HUES6 (cell line): ENCODE data around the gene CFAP61.

Source experiments
- H3K27ac ChIP-seq: 2 replicates; pipeline ENCODE4 v1.7.0; 2013; ENCODE audit warnings: low read depth, mild to moderate bottlenecking, low read length, inconsistent platforms
- H3K27me3 ChIP-seq: 2 replicates; pipeline ENCODE4 v1.6.1; 2013; ENCODE audit warnings: low read length; ENCODE audit not compliant: control insufficient read depth, insufficient read depth
- H3K36me3 ChIP-seq: 2 replicates; pipeline ENCODE4 v1.6.1; 2013; ENCODE audit warnings: low read length; ENCODE audit not compliant: control insufficient read depth, insufficient read depth
- H3K4me1 ChIP-seq: 2 replicates; pipeline ENCODE4 v1.6.1; 2013; ENCODE audit warnings: low read length; ENCODE audit not compliant: control insufficient read depth, insufficient read depth
- H3K4me3 ChIP-seq: 2 replicates; pipeline ENCODE4 v1.5.1; 2013; ENCODE audit warnings: low read depth, low read length
- H3K9ac ChIP-seq: one replicate; pipeline ENCODE4 v1.6.1; 2013; ENCODE audit warnings: mild to moderate bottlenecking, low read length
- H3K9me3 ChIP-seq: 2 replicates; pipeline ENCODE4 v1.6.1; 2013; ENCODE audit warnings: low read depth, low read length; ENCODE audit not compliant: control insufficient read depth, insufficient read depth

Gene CFAP61

DNA sequence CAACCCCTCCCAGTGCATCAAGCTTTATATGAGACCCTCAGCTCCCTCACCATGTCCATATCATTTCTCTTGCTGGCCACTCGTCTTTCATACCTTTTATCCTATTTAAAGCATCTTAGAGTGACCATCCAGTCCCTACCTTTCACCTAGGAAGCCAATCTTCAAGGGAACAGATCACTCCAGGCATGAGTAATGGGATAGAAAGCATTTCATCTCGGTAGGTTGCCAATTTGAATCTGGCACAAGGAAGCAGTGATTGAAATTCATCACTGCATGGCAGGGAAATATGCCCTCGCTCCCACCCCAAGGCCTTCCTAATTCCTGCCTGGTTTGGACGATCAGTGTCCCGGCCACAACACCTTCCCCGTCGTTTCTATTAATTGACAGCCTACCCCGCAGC, 150.4 kb downstream of the CFAP61 start:
- H3K4me1 ChIP-seq, result peaks cover 9% of the 10 kb centered on the region
- no peaks in the 10 kb centered on the region for H3K27me3 ChIP-seq
- no peaks in the 10 kb centered on the region for H3K36me3 ChIP-seq
- no peak overlapping the region for H3K9ac ChIP-seq
- H3K27ac ChIP-seq, result no peak overlapping the region
- H3K9me3 ChIP-seq, result no peaks in the 10 kb centered on the region
- H3K4me3 ChIP-seq, result no peak overlapping the region

DNA sequence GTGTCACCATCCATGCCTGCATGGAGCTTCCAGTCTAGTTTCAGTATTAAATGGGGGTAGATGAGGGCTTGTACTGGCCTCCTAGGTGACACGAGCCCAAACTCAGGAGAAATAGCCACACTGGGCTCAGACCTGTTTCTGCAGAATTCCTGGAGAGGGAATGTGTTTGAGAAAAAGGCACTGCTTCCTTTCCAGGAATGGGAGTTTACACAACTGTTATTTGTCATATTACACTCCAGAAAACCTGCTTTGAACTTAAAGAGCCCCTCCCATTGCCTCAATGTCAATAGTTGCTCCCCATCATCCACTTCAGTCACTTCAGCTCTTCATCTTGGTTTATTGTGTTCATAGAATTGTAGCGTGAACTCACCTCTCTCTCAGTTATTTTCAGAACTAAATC, 151.5 kb downstream of the CFAP61 start:
- Histone ChIP-seq H3K9me3 (no peaks in the 10 kb centered on the region), H3K9ac (no peak overlapping the region), H3K27me3 (no peaks in the 10 kb centered on the region), H3K27ac (no peak overlapping the region), H3K4me3 (no peak overlapping the region), H3K36me3 (no peaks in the 10 kb centered on the region), H3K4me1 (peaks cover 9% of the 10 kb centered on the region)

DNA sequence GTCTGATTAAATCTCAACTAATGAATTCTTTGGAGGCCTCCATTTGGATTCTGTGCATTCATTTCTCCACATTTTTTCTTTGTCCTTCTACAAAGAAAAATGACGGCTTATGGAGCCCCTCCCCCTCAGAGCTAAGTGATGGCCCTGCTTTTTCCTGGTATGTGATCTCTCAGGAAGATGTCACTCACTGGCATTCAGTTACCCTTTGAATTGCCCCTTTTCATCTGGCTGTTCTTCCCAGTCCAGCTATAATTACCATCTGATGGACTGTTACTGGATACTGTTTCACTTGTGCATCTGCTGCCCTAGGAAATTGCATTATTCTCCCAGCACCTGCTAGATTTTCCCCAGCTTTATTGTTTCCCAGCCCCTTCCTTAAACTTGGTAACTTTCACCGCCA, 151.9 kb downstream of the CFAP61 start:
- Histone ChIP-seq H3K4me3 (no peak overlapping the region), H3K27me3 (no peaks in the 10 kb centered on the region), H3K4me1 (peaks cover 9% of the 10 kb centered on the region), H3K27ac (no peak overlapping the region), H3K36me3 (no peaks in the 10 kb centered on the region), H3K9ac (no peak overlapping the region), H3K9me3 (no peaks in the 10 kb centered on the region)

DNA sequence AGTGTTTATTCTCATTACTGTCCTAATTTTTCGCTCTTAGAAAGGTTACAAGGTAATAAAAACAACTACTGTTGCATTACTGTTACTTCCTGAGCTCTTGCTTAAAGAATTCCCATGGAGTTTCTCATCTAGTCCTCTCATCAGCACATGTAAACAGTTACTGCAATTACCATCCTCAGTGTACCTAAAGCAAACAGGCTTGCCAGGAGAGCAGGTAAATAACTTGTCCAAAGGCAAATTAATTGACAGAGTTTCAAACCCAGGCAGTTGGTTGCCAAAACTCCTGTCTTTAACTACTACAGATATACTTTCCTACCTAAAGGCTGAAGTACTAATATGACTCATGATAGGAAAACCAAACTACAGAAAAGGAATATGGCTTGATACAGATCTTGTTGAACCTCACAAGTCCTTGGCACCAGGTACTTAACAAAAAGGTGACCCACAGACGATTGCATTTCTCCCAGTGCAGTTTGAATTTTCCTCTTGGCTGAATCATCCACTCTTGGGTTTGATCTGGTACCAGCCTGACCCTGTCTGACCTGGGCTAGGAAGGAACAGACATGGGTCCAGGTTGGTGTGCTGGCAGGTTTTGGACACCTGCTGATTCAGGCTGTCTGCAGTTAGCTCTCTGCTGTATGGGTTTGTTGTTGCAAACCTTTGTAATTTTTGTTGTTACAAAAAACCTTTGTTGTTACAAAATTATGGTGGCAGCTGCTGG, 153.0 kb downstream of the CFAP61 start:
- H3K36me3 ChIP-seq, result no peaks in the 10 kb centered on the region
- H3K9me3 ChIP-seq, result no peaks in the 10 kb centered on the region
- H3K27ac ChIP-seq, result no peak overlapping the region
- H3K9ac ChIP-seq, result no peak overlapping the region
- H3K27me3 ChIP-seq, result no peaks in the 10 kb centered on the region
- H3K4me1 ChIP-seq, result peaks cover 2% of the 10 kb centered on the region; the same call in 1 of the 2 replicates
- no peak overlapping the region for H3K4me3 ChIP-seq

DNA sequence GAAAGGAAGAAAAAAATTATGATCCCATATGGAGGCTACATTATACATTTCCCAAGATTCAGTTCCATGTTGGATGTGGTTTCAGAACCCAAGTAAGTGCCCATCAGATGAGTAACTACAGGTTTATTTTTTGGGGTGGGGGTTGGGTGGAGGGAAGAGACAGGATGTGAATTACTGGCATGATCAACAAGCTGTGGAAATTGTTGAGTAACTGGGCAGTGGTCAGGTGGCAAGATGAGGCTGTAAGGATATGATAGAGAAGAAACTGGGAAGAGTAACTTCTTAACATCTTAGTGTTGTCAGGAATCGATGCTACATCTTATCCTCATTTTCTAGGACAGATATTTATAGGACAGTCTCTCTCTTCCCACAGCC, 153.5 kb downstream of the CFAP61 start:
- Histone ChIP-seq H3K27ac (no peak overlapping the region), H3K36me3 (no peaks in the 10 kb centered on the region), H3K4me3 (no peak overlapping the region), H3K27me3 (no peaks in the 10 kb centered on the region), H3K4me1 (peaks cover 2% of the 10 kb centered on the region; the same call in 1 of the 2 replicates), H3K9me3 (no peaks in the 10 kb centered on the region), H3K9ac (no peak overlapping the region)

DNA sequence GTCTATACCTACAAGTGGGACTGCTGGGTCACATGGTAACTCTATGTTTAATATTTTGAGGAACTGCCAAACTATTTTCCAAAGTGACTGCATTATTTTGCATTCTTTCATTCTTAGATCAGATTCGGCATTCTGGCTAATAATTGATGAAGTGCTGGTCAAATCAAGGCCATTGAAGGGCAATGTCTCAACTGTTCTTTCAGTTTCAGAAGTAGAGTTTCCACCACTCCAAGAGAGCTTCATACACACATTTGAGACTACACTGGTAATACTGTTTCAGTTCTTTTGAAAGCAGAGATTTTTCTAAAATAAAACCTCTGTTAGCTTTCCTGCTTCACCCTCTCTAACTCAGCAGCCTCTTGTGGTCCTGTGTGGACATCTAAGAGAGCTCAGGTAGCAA, 154.5 kb downstream of the CFAP61 start:
- Histone ChIP-seq H3K27me3 (no peaks in the 10 kb centered on the region), H3K4me3 (no peak overlapping the region), H3K9me3 (no peaks in the 10 kb centered on the region), H3K9ac (no peak overlapping the region), H3K4me1 (peaks cover 2% of the 10 kb centered on the region; the same call in 1 of the 2 replicates), H3K27ac (no peak overlapping the region), H3K36me3 (no peaks in the 10 kb centered on the region)

DNA sequence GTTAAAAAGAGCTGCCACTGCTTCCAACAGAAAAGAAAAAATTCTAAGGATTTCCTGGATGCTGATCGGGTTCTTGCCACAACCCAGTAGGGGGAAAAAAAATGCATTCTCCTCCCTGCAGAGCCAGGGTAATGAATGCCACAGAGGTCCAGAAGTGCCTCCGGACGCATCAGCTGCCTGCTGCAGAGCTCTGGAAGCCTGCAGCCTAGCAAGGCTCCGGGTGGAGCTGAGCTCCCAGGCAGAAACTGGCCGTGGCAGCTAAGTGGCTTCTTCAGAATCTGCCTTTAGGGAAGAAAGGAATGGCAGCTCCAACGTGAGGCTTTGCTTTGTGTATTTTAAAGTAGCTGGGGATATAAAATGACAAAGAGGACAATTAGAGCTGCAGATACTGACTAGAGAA, 155.0 kb downstream of the CFAP61 start:
- Histone ChIP-seq H3K27me3 (no peaks in the 10 kb centered on the region), H3K27ac (no peak overlapping the region), H3K9ac (no peak overlapping the region), H3K9me3 (no peaks in the 10 kb centered on the region), H3K36me3 (no peaks in the 10 kb centered on the region), H3K4me1 (no peaks in the 10 kb centered on the region), H3K4me3 (no peak overlapping the region)

DNA sequence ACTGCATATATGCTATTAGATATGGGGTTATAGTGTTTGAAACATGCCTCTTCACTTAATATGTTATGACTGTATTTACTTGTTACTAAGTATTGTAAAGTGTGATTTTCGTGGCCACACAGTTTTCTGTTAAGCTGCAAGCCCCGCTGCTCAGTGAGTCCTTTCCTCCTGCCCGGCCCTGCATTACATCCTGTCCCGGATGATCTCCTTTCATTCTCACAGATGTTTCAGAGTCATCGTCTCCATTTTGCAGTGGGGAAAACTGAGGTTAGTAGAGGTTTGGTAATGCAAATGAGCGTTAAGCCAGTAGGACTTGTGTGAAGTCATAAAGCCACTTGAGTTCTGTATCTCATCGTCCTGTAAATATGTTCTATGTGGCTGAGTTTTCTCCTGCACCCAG, 155.5 kb downstream of the CFAP61 start:
- Histone ChIP-seq H3K9me3 (no peaks in the 10 kb centered on the region), H3K36me3 (no peaks in the 10 kb centered on the region), H3K4me1 (no peaks in the 10 kb centered on the region), H3K4me3 (no peak overlapping the region), H3K27me3 (no peaks in the 10 kb centered on the region), H3K27ac (no peak overlapping the region), H3K9ac (no peak overlapping the region)

DNA sequence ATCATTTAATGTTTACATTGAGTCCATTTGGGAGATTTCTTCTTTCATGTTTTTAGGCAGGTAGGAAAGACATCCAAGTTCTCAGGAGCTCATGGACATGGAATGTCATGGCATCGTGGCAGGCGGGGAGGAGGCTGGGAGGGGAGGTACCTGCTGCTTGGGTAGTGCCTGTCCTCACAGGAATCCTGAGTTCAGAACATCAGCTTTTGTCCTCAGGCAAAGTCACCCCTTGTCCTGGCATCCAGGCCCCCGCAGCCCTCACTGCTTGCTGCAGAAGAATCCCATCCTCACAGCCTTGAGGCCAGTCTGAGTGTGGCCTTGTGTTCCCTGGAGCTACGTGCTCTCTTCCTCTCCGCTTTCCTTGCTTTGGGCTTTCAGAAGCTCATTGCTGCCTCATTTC, 157.4 kb downstream of the CFAP61 start:
- Histone ChIP-seq H3K27me3 (no peaks in the 10 kb centered on the region), H3K9me3 (no peaks in the 10 kb centered on the region), H3K4me1 (no peaks in the 10 kb centered on the region), H3K9ac (no peak overlapping the region), H3K36me3 (no peaks in the 10 kb centered on the region), H3K4me3 (no peak overlapping the region), H3K27ac (no peak overlapping the region)

DNA sequence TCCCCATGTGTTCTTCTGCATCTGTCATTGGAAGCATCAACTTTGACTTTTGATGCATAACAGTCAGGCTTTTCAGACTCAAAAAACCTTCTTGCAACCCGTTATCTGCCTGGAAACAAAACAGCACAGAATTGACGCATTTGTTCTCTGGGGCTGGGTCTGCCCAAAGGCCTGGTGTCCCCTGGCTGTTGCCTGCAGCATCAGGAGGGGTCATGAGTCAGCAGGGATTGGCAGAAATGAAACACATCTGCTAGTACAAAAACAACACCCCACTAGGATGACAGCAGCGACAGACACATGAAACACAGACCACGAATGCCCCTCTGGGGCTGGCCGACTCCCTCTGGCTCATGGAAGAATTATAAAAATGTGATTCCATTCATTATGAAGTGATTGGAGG, 158.0 kb downstream of the CFAP61 start:
- Histone ChIP-seq H3K4me3 (no peak overlapping the region), H3K9me3 (no peaks in the 10 kb centered on the region), H3K27me3 (no peaks in the 10 kb centered on the region), H3K4me1 (no peaks in the 10 kb centered on the region), H3K36me3 (no peaks in the 10 kb centered on the region), H3K9ac (no peak overlapping the region), H3K27ac (no peak overlapping the region)

DNA sequence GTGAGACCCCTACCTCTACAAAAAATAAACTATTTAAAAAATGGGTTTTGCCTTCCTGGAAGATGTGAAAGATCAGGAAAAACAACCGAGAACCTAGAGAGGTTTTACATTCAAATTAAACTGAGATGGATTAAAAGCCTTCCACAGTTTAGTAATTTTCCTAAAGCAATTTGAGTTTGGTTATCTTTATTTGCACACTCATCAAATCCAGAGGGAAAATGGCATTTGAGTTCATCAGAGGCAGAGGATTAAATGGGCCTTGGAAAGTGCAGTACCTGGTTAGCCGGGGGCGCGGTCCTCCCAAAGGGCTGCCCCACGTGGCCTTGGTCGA, 158.6 kb downstream of the CFAP61 start:
- no peaks in the 10 kb centered on the region for H3K36me3 ChIP-seq
- no peaks in the 10 kb centered on the region for H3K27me3 ChIP-seq
- H3K4me1 ChIP-seq, result no peaks in the 10 kb centered on the region
- no peak overlapping the region for H3K9ac ChIP-seq
- no peak overlapping the region for H3K4me3 ChIP-seq
- H3K27ac ChIP-seq, result no peak overlapping the region
- H3K9me3 ChIP-seq, result no peaks in the 10 kb centered on the region
